ENCODE measurements around the gene ZNF32.

The ZNF32 gene, protein sequence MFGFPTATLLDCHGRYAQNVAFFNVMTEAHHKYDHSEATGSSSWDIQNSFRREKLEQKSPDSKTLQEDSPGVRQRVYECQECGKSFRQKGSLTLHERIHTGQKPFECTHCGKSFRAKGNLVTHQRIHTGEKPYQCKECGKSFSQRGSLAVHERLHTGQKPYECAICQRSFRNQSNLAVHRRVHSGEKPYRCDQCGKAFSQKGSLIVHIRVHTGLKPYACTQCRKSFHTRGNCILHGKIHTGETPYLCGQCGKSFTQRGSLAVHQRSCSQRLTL

DNA sequence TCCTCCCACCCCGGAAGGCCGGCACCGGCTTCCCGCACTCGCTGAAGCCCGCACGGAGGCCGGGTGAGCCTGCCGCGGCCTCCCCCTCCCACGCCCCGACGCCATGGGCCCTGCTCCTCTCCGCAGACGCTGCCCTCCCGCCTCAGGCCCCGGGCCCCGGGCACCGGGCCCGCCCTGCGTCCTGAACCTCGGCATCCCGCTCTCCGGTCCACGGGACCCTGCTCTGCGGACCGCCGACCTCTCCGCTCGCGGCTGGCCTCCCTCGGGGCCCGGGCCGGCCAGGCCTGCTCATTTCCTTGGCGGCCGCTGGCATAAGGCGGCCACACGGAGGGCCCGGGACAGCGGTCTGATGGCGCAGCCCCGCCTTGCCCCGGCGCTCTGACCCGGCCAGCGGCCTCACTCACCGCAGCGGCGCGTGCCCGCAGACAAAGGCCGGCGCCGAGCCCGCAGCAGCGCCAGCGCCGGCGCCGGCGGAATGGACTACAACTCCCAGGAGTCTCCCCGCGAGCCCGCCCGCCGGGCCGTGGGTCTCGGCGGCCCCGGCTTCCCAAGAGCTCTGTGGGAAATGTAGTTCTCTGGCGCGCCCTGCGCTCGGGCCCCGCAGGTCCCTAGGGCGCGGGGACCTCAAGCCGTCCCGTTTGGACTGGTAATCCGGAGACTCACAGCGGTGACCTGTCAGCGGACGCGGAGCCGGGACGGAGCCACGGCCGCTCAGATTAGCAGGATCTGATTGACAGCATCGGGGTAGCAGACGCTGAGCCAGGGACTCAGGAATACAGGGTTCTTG lies at the start of gene ZNF32:
Gene ZNF32, minus strand, starts transcription at position 484 of the 787 bp plus-strand sequence. CDS start 2,748 bp downstream, outside the sequence.
- DNase-seq: peak; percentile 82

DNA sequence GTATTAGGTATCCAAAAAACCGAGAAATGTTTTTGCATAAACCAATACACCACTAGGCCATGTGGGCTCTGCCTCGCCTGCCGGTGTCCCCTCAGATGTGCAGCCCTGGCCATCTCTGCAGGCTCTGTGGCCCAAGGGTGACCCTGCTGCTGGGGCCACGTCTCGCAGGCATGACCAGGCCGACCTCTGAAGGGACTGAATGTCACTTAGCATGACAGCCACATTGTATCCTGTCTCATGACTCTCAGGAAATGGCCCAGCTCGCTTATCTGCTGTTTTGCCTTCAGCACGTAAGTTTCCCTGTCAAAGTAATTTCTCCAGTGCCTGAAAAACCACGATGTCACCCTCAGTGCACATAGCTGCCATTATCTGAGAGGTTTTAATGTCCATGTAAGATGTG lies 49.5 kb upstream of the ZNF32 start:
- DNase-seq: no peak

DNA sequence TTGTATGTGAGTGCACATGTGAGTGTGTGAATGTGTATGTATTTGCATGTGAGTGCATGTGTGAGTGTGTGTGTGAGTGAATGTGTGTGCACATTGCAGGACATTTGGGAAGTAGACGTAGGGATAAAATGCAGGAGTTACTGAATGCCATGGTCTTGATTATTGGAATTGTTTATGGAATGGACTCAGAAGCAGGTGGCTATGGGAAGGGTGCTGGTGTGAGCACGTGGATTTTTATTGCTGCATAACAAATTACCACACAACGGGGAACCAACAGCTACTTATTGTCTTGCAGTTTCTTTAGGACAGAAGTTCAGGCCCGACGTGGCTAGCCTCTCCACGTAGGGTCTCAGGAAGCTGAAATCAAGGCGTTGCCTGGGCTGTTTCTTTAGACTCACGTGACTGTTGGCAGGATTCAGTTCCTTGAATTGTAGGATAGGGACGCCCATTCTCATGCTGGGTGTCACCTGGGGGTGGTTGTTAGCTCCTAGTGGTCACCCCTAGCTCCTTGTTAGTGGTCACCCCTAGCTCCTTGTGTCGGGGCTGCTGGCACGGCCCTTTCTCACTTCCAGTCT lies 48.3 kb upstream of the ZNF32 start:
- DNase-seq: no peak

DNA sequence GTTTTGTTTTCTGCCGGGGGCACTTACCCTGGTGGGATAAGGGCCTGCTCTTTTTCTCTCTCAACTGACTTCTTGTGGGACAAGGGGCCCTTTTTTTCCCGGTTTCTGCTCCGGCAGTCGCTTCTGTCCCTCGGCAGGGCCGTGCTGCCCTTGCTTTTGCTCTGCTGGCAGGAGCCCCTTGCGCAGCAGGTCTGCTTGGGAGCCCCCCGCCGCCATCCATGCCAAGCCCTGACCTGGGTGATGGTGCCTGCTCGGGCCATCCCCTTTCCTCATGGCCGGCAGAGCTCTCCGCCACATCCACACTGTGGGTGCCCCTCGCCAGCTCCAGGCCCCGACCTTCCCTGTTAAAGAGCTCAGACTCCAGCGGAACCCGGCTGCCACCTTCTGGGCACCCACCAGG lies 47.0 kb upstream of the ZNF32 start:
- no peak for DNase-seq

DNA sequence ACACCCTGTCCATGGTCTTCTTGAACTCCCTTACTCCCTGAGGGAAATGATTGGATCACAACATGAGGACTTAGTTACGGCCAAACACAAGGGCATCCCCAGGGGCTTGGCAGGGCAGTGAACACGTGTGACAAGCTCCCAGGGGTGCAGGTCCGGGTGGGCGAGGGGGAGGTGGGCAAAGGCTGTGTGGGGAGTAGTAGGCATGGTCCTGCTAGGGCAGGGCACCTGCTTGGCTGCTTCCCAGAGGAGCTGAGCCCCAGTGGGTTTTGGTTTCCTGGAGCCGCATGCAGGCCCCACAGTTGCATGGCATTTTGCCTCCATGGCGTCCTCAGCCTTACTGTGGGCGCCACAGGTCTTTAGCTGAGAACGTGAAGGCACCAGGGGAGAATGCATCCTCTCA lies 46.6 kb upstream of the ZNF32 start:
- DNase-seq: no peak

DNA sequence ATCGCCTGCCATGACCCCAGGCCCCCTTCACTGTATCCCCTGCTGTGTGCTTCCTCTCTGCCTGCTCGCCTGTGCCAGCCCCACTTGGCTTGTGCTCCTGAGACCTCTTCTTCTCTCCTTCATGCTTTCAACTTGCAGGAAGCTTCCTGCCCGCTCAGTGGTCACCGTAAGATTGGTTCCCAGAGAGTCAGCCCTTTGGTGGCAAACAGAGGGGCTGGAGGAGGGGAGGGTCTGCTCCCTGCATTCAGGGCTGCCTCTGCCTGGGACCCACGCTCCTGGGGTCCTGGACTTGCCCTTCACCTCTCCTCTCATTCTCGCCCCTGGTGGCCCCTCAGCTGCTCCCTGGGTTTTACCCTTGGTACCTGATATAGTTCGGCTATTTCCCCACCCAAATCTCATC lies 45.8 kb upstream of the ZNF32 start:
- DNase-seq: no peak

DNA sequence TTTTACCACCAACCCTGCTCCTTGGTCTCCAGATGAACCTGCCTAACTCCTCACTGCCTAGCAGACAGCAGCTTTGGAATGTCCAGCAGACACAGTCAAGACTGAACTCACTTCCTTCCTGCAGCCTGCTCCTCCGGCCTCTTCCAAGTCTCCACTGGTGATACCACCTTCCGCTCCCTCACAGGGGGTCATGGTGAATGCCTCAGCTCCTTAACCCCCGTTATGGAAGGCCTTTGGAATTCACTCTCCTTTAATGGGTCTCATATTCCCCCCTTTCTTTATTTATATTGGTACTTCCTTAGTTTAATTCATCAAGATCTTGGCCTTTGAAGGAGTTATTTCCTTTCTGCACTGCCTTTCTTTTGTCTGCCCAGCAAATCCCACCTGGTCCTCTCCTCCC lies 44.9 kb upstream of the ZNF32 start:
- DNase-seq: no peak

DNA sequence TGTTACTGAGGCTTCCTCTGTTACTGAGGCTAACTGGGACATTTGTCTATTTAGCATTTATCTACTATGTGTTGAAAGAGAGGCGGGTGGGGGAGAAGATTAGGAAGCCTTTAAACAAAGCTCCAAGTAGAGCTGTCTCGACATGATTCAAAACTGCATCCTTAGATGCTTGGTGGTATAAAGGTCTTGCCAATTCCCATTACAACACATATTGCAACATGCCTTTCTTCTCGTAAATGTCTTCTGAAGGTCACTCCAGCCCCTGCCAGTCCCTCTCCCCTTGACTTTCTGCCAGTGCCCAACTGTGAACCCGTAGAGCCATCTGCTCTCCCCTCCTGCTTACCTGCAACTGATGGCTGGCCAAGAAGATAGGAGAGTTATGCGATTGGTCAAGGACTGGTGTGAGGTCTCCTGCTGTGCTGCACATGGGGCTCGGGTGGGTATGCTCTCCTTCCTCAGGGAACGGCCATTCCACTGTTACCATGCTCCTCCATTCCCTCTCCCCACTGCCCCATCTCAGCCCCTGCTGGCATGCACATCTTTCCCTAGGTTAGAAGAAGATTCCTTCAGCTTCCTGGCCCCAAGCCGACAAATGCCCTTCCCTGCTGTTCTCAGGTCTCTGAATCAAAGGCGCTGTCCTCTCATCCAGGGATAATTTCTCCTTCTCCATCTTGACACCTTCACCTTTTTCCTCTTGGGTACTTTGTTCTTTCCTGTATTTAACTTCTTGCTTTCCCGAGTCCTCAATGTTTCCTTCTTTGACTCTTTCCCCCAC lies 43.6 kb upstream of the ZNF32 start:
- no peak for DNase-seq

DNA sequence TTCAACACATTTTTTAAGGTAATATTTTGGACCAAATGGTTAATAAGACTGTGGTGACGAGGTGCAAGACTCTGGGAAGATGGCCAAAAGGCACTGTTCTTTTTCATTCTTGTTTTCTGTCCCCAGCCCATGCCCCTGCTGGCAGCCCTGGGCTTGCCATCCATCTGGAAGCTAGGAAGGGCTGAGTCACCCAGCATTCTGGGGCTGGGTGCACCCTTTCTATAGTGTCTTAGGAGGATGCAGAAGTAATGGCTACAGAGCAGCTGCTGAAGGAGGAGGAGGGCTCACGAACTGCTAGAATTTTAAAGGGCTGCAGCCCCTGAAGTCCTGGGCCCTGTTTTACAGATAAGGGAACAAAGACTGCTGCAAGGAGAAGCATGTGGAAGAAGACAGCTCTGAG lies 42.8 kb upstream of the ZNF32 start:
- DNase-seq: no peak

DNA sequence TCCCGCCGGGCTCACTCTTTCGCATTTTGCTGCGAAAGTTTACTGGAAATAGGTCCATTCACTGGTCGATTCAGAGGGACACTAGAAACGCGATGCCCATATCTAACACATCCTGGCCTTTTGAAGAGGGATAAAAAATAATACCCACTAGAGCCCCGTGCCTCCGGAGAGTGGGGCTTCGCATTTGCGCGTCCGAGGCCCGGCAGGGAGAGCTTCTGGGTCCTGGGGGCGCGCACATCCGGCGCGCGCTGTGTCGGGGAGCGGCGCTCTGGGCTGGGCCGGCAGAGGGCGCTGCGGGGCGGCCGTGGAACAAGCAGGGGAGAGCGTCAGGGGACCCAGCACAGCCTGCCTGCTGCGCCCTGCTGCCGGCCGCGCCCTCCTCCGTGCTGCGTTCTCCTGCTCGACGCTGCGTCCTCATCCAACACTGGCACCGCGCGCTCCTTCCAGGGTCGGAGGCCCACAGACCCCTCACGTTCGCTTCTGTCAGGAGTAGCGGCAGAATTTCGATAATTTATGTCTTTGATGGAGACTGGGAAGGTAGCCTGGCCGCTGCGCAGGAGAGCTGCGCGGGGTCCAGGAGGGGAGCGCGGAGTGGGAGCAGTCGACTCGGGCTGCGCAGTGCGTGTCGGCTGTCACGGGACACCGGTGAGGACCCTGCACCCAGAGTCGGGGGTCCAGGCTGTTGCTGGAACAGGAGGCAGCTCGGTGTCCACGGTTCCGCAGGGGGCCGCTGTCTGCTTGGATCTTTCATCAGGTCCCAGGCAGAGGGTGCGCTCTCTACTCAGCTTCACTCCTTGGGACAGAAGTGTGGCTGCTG lies 41.5 kb upstream of the ZNF32 start:
- DNase-seq: peak; percentile 84

DNA sequence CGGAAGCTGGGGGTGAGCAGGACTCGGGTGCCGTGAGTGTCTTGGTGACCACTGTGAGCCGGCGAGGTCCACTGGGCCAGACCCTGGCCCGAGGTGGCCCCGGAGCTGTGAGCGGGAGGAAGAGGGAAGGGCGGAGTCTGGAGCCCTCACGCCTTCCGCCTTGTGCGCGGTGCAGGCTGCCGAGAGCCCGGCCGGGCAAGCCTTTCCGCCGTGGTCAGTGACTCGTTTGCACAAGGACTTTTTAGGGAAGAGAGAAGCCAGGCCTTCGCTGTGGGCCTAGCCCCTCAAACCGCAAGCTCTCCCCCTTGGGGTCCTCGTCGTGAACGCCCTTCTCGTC lies 40.9 kb upstream of the ZNF32 start:
- DNase-seq: peak; percentile 28

DNA sequence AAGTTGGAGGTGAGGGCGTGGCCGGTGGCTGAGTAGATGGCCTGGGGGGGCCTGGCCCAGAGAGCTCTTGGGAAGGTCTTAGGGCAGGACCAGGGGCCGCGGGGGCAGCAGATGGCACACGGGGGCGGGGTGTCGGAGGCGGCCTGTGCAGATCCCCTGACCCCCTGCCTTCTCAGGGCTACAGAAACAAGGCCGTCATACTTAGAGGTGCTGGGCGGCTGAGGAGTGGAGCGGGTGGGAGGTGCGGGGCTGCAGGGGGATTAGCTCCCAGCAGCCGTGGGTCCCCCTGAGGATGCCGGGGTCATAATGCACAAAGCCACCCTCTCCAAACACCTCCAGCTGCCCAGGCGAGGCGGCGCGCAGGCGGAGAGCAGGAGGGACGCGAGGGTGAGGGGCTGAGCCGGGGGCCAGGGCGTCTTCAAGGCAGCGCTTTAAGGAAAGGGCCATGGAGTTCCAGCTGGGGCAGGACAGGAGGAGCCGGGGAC lies 40.4 kb upstream of the ZNF32 start:
- no peak for DNase-seq

DNA sequence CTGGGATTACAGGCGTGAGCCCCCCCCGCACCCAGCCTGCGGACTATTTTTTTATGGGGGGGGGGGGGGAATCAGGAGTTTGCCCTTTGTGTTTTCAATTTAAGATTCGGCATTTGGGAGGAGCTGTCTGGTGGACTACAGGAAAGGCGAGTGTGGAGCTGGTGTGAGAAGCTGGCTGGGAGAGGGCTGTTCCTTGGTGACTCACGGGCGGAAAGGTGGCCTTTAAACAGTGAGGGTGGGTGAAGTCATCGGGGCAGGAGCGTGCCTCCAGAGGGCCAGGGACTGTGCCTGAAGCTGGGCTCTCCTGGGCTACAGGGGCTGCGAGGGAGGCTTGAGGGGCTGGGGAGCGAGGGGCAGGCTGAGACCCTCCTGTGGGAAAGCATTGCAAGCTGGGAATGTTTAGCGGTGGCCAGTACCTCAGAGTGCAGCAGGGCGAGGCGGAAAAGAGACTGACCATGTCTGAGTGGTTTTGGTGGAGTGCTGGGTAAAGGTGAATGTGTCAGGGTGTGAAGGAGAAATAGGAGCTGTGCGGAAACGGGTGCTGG lies 39.7 kb upstream of the ZNF32 start:
- DNase-seq: no peak

DNA sequence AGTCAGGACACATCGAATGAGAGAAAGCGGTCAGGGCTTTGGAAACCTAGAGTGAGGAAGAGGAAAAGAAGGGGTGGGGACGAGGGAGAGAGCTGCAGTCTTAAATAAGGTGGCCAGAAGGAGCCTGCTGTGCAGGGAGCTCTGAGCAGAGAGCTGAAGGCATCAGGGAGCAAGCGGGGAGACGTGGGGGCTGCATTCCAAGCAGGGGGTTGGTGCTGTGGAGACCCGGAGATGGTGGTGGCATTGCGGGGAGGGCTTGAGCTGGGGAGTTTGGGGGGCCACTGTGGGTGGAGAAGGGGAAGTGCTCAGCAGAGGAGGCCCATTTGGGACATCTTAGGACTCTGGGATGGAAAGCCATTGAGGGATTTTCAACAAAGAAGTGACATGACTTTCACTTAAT lies 38.7 kb upstream of the ZNF32 start:
- no peak for DNase-seq

DNA sequence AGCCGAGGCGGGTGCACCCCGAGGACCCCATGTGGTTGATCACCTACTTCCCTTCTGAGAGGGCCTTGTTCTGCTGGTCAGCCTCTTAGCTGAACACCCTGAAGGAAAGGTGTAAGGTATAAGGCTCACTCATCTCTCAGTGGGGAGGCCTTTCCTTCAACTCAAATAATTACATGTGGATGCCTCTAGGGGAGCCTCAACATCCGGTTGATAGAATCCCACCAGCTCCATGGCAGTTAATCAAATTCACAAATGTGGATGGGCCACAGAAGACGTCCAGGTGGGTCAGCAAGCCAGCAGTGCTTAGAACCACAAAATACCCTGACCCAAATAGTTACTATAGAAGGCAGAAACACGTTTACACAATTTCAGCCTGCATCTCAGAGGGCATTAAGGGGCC lies 37.7 kb upstream of the ZNF32 start:
- DNase-seq: no peak

DNA sequence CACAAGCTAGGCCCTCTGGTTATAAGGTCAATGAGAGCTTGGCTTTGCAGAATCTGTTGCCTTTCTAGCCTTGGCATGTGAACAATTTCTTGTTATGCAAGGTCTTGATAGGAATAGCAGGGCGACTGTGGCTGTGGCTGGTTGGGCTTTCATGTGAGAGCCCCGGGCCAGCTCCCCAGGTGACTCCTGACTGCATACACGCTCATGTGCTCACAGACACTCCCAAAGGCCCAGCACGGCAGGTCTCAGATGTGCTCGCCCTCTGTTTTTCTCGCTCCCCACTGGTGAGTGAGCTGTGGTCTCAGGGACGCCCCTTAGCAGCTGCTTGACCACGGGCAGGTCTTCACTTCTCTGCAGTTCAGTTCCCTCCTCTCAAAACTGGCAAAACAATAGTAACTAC lies 37.1 kb upstream of the ZNF32 start:
- DNase-seq: no peak

DNA sequence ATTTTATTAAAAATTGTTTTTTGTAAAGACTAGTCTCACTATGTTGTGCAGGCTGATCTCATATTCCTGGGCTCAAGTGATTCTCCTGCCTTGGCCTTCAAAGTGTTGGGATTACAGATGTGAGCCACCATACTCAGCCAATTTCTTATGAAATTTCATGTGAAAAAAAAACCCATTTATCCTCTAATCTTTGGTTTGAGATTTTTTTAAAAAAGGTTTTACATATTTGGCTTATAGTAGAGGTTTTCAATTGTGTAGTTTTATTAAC lies 35.5 kb upstream of the ZNF32 start:
- no peak for DNase-seq

DNA sequence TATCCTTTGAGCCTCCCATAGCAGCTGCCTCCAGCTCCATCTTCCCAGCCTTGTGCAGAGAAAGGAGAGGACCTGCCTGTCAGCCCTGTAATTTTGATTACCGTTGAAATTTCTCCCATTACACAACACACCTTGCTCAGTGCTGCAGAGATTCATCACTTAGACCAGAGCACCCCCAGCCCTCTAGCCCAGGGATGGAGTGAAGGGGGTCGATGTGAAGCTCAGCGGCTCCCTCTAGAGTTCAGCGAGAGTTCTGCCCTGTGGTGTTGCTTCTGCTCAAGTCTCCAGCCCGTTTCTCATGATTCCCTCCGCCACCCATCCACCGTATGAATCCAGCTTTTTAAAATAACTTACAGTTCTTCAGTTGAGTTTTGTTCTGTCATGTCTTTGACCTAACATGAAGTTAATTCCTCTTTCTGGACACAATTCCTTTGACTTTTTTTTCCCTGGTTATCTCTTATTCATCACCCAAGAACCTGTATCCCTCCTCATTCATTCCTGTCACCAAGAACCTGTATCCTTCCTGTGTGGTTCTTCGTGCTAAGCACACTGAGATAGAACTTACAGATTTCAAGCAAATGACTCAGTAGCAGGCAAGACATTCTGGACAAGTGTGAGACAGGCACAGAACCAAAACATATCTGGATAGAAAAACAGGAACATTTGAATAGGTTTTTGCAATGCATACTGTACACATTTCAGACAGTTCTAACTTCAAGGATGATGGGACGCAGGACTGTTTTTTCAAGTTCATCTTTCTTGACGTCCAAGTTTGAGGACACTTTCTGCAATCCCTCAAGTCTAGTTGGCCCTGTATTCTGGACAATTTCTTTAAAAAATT lies 35.0 kb upstream of the ZNF32 start:
- DNase-seq: peak; percentile 32

DNA sequence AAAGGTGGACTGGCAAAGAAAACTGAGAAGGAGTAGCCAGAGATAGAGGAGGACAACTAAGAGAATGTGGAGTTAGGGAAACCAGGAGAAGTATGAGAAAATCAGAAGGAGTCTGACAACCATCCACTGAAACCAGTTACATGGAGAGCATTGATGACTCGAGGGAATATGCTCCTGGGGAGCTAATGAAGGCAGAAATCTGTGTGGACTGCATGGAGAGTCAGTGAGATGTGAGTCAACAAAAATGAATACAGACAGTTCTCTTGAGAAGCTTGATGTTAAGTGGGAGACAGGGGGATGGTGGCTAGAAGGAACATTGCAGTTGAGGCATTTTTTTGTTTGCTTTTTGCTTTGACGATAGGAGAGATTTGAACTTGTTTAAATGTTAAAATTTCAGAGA lies 34.3 kb upstream of the ZNF32 start:
- DNase-seq: no peak

DNA sequence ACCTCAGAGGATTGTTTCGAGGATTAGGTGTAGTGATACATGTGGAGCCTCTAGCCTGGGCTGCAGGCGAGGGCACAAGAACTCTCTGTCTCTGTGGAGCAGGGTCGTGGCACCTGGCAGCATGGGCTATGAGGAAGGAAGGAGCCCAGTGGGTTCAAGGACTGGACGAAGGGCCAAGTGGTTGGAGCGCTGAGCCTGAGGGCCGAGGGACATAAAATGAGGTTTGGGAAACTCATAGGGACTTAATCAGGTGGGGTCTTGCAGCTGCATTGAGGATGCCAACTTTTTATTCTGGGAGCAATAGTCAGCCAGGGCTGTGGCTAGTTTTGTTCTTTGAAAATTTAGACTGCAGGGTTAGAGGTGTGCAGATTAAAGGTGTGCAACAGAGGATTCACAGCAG lies 33.0 kb upstream of the ZNF32 start:
- no peak for DNase-seq

DNA sequence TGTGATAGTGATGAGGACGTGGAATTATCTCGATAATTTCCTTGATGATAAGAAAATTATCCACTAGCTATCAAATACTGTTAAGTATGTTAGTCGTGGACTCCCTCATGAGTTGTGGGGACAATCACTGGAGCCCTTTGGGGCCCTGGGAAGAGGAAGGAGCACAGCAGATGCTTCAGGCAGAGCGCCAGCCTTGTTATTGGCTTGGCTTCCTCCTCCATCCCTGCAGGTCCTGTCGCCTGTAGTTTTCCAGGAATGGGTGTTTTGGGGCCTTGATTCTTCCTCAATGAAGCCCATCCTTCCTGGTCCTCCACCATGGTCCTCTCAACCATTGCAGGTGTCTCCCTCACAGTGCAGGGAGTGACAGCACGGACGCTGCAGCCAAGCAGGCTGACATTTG lies 32.5 kb upstream of the ZNF32 start:
- no peak for DNase-seq

DNA sequence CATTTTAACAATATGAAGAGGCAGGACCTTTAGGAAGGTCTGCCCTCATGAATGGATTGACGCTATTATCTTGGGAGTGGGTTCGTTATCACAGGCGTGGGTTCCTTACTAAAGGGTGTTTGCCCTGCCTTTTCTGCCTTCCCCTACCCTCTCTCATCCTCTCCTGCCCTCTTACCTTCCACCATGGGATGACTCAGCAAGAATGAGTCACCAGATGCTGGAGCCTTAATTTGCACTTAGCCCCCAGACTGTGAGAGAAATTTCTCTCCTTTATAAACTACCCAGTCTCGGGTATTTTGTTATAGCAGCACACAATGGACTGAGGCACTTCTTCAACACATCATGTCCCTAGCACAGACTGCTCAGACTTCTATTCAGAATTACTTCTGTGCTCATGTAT lies 31.4 kb upstream of the ZNF32 start:
- DNase-seq: no peak

All from activated CD8-positive, alpha-beta memory T cell treated with anti-CD3 and anti-CD28 coated beads, Interleukin-2, amount 50 U/mL, for 4 hours (primary cell).